HG03342 (cell line): ENCODE results near the gene RDH5.

Experiments
- ATAC-seq: cut with Tn5 transposase; IDR thresholded peaks from one replicate; pipeline ENCODE4 v1.9.1; 2021; ENCODE audit warnings: mild to moderate bottlenecking, moderate library complexity; ENCODE audit not compliant: unreplicated experiment

RDH5 gene

GRCh38 chr12:55695349-55695748 lies 24.8 kb upstream of the RDH5 start:
- ATAC-seq = no peak

GRCh38 chr12:55696141-55696540 lies 24.1 kb upstream of the RDH5 start:
- ATAC-seq = no peak

DNA sequence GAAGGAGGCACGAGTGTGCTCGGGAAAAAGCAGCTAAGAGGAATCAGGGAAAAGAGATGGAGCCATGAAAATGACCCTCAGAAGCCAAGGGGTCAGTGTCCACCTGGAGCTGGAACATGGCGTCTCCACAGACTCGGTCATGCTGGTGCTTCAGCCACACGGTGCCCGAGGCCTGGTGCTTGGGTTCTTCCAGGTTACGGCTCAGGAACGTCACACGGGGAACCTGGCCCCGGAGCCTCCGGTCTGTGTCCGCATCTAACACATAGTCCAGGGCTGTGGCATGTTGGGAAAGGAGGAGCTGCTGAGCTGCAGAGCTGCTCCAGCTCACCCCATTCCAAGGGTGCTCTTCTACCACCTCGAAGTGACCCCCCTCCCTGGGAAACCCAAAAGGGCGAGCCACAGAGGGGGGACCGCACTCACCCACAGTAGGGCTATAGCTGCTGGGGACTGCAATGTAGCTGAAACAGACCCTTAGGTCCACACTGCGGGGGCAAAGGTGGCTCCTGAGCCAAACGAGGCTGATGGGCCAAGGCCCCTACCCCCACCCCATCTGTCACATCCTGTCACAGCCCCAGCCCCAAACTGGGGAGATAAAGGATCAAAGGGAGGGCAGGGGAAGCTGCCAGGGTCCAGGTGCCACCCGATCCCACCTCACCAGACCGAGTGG lies 23.3 kb upstream of the RDH5 start:
- no peak for ATAC-seq

GRCh38 chr12:55697686-55698085 lies 22.5 kb upstream of the RDH5 start:
- no peak for ATAC-seq

GRCh38 chr12:55698241-55698955 lies 21.8 kb upstream of the RDH5 start:
- ATAC-seq = no peak

DNA sequence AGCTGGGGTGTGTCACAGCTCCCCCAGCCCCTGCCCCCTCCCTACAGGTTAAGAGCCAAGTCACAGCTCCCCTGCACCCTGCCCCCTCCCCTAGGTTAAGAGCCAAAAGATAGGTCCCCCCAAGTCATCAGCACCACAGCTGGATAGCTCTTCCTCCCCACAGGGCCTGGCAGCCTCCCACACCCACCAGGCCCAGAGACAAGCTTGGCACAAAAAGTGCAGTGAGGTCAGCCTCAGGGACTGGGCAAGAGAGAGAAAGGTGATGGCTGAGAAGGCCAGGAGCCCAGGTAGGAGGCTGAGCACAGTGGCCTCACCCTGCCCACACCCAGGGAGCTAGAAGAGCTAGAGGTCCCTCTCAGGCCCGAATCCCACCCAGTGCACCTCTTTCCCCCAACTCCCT lies 21.2 kb upstream of the RDH5 start:
- ATAC-seq = no peak

GRCh38 chr12:55699471-55700055 lies 20.6 kb upstream of the RDH5 start:
- no peak for ATAC-seq

DNA sequence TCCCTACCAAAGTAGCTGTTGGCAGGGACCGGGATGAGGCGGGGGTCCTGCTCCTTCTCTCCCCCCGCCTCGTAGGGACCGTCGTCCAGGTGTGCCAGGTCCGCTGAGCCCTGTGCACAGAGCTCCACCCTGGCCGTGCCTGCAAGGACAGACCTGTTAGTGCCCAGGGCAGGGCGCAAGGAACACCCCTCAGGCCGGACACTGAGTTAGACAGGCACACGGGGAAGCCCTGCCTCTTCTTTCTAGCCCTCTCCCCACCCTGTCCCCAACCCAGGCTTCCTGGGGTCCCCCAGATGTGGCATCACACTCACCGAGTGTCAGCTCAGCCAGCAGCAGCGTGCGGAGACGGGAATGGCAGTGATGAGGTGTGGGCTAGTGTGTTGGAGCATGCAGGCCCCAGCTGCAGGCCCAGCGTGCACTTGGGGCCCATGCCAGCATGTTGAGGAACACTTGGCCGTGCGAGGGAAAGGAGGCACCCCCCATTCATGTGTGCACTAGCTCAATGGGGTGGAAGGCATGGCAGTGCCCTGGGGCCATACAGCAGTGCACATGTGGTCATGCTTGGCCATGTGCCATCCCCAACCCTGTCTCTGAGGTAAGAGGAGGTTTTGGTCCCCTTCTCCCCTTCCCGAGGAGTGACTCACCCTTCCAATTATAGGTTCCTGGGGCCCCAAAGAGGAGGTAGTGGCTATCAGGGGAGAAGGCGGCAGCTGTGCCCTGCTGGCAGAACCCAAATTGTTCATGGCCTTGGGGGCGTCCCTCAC lies 19.8 kb upstream of the RDH5 start:
- ATAC-seq = no peak

DNA sequence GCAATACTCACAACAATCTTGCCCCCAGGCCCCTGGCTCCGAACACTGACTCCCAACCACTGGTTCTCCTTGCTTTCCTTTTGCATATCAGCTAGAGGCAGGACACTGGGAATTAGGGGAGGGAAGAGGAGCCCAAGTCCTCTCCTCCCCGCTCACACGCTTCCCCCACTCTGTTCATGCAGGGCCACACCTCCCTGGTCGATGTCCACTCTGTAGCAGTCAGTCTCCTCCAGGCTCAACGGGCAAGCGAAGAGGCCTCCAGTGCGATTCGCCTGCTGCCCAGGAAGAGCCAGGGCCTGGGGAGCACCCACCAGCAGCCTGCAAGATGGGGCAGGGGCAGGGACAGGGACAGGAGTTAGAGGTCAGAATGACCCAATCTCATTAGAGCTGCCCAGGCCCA lies 17.3 kb upstream of the RDH5 start:
- no peak for ATAC-seq

- no peak for ATAC-seq
Measured at GRCh38 chr12:55703288-55703687, 16.9 kb upstream of the RDH5 start.

GRCh38 chr12:55703901-55704761 lies 16.1 kb upstream of the RDH5 start:
- ATAC-seq = no peak

DNA sequence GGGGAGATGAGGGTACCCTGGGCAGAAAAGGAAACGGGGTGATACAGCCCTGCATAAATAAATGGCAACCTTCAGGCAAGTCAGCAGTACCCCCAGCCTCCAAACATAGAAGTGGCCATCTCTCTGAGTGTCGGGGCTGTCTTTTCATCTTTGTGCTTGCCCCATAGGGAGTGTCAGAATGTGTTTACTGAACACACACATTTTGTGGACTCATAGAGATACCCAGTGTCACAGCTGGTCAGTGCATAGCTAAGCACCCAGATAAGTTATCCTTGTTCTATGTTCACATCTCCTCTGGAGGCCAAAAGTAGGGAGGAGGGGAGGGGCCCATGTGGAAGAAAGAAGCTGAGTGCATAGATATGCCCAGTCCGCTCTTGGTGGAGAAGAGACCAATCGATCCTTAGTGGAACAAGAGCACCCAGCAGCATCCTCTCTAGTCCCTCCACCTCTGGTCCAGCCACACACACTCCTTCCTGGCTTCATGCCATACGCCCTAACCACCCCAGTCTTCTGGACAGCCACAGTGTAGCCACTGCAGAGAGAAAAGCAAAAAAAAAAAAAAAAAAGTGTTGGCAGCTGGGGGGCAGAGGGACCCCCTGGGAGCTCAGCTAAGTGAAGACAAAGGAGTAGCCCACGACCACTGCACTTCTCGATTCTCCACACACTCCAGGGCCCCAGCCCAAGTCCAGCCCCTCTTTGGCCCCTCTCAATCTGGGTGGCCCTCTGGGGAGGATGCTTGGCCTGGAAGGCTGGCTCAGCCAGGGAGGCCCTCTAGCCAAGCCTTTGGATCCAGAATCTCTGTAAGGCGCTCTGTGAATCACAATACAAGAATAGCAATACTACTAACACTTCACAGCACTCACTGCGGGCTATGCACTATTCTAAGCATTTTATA lies 15.1 kb upstream of the RDH5 start:
- ATAC-seq = no peak

DNA sequence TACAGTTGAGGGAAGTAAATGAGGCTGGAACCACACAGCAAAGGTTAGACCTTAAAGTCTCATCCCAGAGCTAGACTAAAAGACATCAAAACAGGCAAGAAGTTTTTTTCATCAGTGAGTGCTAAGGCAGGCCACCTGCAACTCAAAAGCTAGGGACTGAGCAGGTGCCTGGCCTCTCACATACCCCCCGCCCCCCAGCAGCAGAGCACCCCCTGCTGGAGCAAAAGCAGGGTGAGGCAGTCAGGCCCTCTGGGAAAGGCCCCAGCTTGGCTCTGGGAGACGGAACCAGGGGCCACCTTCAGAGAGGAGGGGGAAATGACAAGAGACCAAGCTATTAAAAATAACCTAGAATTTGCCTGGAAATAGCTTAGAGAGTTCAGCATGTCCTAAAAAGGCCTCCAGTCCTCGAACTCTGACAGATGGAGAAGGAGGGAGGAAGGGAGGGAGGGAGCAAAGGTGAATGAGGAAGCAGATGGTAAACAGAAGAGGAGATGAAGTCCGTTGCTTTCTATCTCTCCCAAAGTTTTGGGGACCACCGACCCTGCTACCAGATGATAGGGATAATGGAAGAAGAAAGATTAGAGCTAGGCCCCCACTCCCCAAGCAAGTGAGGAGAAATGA lies 14.3 kb upstream of the RDH5 start:
- no peak for ATAC-seq

GRCh38 chr12:55706568-55707218 lies 13.5 kb upstream of the RDH5 start:
- no peak for ATAC-seq

DNA sequence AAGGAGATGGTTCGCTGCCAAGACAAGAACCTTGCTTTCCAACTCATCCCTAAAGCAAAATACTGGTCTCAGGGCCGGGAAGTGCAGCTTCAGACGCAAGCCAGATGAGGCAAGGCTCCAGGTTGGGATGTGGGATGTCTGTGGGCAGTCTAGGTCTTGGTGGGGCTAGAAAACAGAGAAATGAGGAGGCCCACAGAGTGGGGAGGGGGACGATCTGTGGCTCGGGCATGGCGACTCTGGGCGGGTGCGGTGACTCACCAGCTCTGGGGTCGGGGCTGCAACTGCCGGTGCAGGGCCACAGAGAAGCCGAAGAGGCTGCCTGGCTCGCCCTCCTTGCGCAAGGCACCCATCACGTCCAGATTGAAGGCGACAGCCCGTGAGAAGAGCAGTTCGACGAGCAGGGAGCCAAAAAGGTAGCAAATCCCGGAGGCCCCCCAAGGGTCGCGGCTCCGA lies 12.9 kb upstream of the RDH5 start:
- no peak for ATAC-seq

GRCh38 chr12:55707841-55708694 lies 12.1 kb upstream of the RDH5 start, which contains the start of gene ITGA7:
Gene ITGA7, minus strand, starts transcription at chr12:55707904. Its CDS starts 222 bp downstream, at chr12:55707682.
- ATAC-seq = no peak

DNA sequence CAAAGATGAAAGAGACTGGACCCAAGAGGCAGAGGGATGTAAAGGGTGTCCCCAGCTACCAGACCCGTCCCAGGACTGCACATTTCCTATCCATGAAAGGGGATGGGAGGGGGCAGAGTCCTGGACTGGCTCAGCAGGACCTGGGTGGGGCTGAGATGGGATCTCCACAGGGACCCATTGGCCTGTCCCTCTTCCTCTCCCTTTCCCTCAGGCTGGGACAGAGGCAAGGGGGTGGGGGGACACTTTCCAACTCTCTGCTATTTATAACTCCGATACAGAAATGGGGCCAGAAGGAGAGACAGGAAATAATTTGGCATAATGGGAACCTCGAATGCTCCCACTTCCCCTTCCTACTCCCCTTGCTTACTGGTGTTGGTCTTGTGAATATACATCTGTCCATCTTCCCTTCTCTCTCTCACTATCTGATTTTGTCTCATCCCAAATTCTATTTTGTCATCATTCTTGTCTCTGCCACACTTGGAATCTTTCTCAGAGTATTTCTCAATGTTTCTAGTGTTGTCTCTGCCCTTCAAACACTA lies 11.4 kb upstream of the RDH5 start:
- no peak for ATAC-seq
